ENCODE data around the gene DGCR2. TPM values are rescaled to one million over a fixed set of nuclear protein-coding genes. Genes with fewer than 3 reads are reported as not detected.
A peak's percentile ranks its signal among the peaks of the same experiment; 100 is the strongest.

The DGCR2 gene
- total and polyA plus RNA-seq, 2 of the 8 experiments (the other 6 are each of a cell fraction or from before 2014, with no cell fraction given) = 42.3 to 62.2 TPM

DNA sequence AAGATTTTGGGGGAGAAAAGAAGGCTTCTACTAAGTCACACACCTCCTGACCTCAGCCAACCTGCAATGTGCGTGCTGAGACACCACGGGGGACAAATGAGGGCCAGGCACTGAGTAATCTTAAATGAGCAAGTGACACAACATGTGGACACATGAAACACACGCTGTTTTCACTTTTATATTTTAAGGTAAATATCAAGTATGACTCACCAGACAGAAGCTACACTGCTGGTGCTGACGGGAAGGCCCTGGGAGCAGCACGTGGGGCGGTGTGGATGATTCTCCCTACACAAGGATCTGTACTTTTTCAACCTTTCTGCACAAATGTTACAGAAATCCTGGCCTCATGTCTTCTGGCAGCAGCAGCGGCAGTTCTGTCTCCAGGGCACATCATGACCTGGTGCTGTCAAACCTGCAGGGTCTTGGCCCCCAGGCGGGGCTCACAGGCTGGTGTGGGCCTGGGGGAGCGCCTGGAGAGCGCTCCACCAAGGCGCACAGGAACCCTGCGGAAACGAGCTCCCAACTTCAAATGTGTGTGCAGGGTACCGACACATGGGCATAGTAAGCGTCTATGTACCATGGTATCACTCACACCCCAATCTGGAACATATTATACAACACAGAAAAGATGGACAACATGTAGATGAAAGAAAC is 61.7 kb downstream of the DGCR2 start:
- H2BK15ac ChIP-seq (ENCODE audit: low read length) = no peak overlapping the region
- peaks cover 7 to 53% (median 22%) of the 10 kb centered on the region in 4 experiments; a peak in 6 of 8 replicates for H3K36me3 ChIP-seq (ENCODE audit: control insufficient read depth in 2 of 4, insufficient read depth in 4 of 4, low read length in 3 of 4)
- no peak overlapping the region for H3K9ac ChIP-seq (replicated peaks in 1 of 4; ENCODE audit: extremely low read depth in 1 of 4, low read depth in 3 of 4, low read length in 3 of 4)
- FAIRE-seq = no peak
- no peaks in the 10 kb centered on the region for H3K4me1 ChIP-seq (replicated peaks in 1 of 4; ENCODE audit: control insufficient read depth in 3 of 4, insufficient read depth in 4 of 4, low read length in 3 of 4)
- no peak for DNase-seq (ENCODE audit: low read depth in 1 of 2, low spot score in 2 of 2)
- no peak overlapping the region; the same call in 1 of the 2 replicates for H4K8ac ChIP-seq (ENCODE audit: extremely low read depth, insufficient read depth, low read length)
- no peak overlapping the region for H3K23ac ChIP-seq (ENCODE audit: insufficient read length)
- H3K27me3 ChIP-seq (replicated peaks in 1 of 4; ENCODE audit: control insufficient read depth in 3 of 4, extremely low read depth in 1 of 4, insufficient read depth in 3 of 4, low read length in 3 of 4) = no peaks in the 10 kb centered on the region
- no peak overlapping the region for H3K4me2 ChIP-seq (ENCODE audit: insufficient read depth in 1 of 2, low read depth in 2 of 2, low read length in 2 of 2)
- WGBS, 2 experiments (ENCODE audit: extremely low coverage in 1 of 2, insufficient coverage in 1 of 2, insufficient read length in 1 of 2, insufficient replicate concordance in 2 of 2, low coverage in 1 of 2, low lambda C conversion rate in 2 of 2, missing lambda C conversion rate in 1 of 2) = 92% methylated on average over 15 of the region's 15 CpGs; no CpG with 5 or more reads in 1 of the 2 experiments
- H4K20me1 ChIP-seq (replicated peaks in 1 of 2; ENCODE audit: control insufficient read depth in 1 of 2, insufficient read depth in 2 of 2, low read length in 2 of 2) = peaks cover 2 to 17% of the 10 kb centered on the region in 2 experiments
- H2BK5ac ChIP-seq (ENCODE audit: low read depth, low read length) = peak overlapping the region; percentile 35; the same call in 1 of the 2 replicates
- no peak overlapping the region for H4K5ac ChIP-seq (ENCODE audit: insufficient read length, low read depth, low read length)
- CTCF ChIA-PET (ENCODE audit: partially characterized antibody) = no interaction called here
- no peaks in the 10 kb centered on the region for H3K23me2 ChIP-seq (ENCODE audit: low read depth, low read length)
- H3K4me3 ChIP-seq (ENCODE audit: extremely low read depth in 1 of 4, insufficient read depth in 2 of 4, low read depth in 3 of 4, low read length in 4 of 4) = no peak overlapping the region
- H3K79me1 ChIP-seq (ENCODE audit: low read depth, low read length) = peaks cover 4% of the 10 kb centered on the region
- H3K9me3 ChIP-seq (ENCODE audit: insufficient read depth in 2 of 2, low read depth in 1 of 2, low read length in 1 of 2) = no peaks in the 10 kb centered on the region
- H3K14ac ChIP-seq (ENCODE audit: insufficient read length) = no peak overlapping the region
- POLR2A ChIA-PET (ENCODE audit: partially characterized antibody) = no interaction called here
- no peak overlapping the region for H3K27ac ChIP-seq (ENCODE audit: low read depth, low read length)
- H3K4ac ChIP-seq (replicated peaks; ENCODE audit: insufficient read length, low read depth, low read length) = no peak overlapping the region
- H4K91ac ChIP-seq (replicated peaks; ENCODE audit: insufficient read length, low read length) = no peak overlapping the region
- no peaks in the 10 kb centered on the region for H3K79me2 ChIP-seq (ENCODE audit: control insufficient read depth in 1 of 2, insufficient read depth in 2 of 2, low read length in 2 of 2)
- no peak overlapping the region for H2BK12ac ChIP-seq (ENCODE audit: low read depth, low read length)
- no peak overlapping the region for H2AK5ac ChIP-seq (ENCODE audit: low read depth, low read length)
- no peak overlapping the region for H3K56ac ChIP-seq (replicated peaks; ENCODE audit: insufficient read length, low read depth, low read length)
- H3K18ac ChIP-seq (ENCODE audit: extremely low read depth, low read length) = no peak overlapping the region
- no peak overlapping the region for H2BK120ac ChIP-seq (replicated peaks; ENCODE audit: low read depth, low read length)
- H2BK20ac ChIP-seq (ENCODE audit: low read length) = no peak overlapping the region
- H2AFZ ChIP-seq (ENCODE audit: low read length) = no peak overlapping the region
- TF ChIP-seq CBX5 (IDR thresholded peaks at IDR 0.05; ENCODE audit: low read depth, low read length) (no peak), POLR2A (IDR thresholded peaks at IDR 0.05; ENCODE audit: control extremely low read depth in 1 of 2, low read depth in 2 of 2, low read length in 2 of 2) (no peak), SIX5 (IDR thresholded peaks at IDR 0.05; ENCODE audit: low read depth, low read length) (no peak), HDAC2 (IDR thresholded peaks at IDR 0.05; ENCODE audit: borderline replicate concordance in 1 of 2, low read depth in 2 of 2, low read length in 2 of 2) (no peak), TAF1 (IDR thresholded peaks at IDR 0.05; ENCODE audit: low read depth, low read length) (no peak), ATF3 (IDR thresholded peaks at IDR 0.05; ENCODE audit: insufficient read depth, low read depth, low read length) (no peak), RBBP5 (IDR thresholded peaks at IDR 0.05; ENCODE audit: borderline replicate concordance, low read depth, low read length) (no peak), EGR1 (IDR thresholded peaks at IDR 0.05; ENCODE audit: borderline replicate concordance, low read depth, low read length) (no peak), KDM4A (IDR thresholded peaks at IDR 0.05; ENCODE audit: low read depth, low read length, severe bottlenecking) (no peak), POLR2AphosphoS5 (IDR thresholded peaks at IDR 0.05; ENCODE audit: low read depth, low read length) (no peak), TCF12 (IDR thresholded peaks at IDR 0.05; ENCODE audit: low read depth, low read length) (no peak), ASH2L (IDR thresholded peaks at IDR 0.05; ENCODE audit: low read length) (no peak)
- TF ChIP-seq, protein P1, sequence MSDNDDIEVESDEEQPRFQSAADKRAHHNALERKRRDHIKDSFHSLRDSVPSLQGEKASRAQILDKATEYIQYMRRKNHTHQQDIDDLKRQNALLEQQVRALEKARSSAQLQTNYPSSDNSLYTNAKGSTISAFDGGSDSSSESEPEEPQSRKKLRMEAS (IDR thresholded peaks at IDR 0.05) = no peak

Data from H1 (cell line).